GM10847 (cell line): ENCODE data around the gene TRABD2B.

Experiments
- POLR2A ChIP-seq: IDR thresholded peaks from 2 replicates; pipeline ENCODE4 v1.6.1; 2011; ENCODE audit not compliant: insufficient read length; ENCODE audit errors: extremely low read depth

Gene TRABD2B

DNA sequence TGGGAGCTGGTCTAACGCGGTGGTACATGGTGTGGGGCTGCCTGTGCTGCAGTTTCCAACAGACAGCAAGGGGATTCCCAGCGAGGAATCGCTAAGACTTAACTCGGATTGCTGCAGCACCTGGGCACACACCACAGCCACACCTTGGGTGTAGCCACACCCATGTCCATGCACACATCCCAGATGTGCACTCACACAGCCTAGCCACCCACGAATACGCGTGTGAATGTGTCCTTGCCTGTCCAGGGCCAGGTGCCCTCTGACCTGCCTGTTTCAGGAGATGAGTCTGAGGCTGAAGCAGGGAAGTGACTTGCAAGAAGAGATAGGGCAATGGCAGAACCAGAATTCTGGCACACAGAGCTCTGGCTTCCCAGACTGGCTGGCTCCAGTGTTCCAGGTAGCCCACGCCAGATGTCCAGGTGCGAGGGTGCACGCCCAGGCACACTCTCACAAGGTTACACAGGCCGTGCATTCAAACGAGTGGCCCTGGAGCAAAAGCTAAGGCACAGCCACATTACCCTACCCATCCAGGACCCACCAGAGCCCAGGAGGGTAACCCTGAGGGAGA is 272.7 kb downstream of the TRABD2B start:
- no peak for TF ChIP-seq POLR2A

DNA sequence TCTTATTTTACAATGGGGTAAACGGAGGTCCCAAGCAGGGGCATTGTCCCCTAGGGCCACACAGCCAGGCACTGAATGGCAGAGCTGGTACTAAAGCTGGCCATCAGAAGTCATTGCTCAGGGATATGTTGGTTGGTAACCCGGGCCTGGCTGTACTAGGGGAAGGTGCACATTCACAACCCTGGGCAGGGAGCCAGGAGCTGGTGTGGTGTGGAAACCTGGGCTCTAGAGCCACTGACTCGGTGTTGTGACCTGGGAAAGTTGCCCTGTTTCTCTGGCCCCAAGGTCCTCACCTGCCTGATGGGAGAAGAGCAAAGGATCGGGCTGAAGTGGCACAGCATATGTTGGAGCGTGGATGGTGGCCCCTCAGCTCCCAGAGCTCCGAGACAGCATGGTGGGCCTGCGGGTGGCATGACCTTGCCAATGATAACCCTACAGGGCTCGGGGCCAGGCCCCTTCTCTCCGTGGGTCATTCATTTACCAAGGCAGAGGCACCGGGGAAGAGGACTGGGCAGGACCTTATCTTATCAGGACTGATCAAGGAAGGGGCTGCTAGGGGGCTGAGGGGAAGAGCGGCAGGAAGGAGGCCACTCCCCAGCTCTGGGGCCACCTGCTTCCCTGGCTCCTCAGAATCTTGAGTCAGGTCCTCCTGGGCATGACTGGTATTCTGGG is 274.1 kb downstream of the TRABD2B start:
- TF ChIP-seq POLR2A: no peak

DNA sequence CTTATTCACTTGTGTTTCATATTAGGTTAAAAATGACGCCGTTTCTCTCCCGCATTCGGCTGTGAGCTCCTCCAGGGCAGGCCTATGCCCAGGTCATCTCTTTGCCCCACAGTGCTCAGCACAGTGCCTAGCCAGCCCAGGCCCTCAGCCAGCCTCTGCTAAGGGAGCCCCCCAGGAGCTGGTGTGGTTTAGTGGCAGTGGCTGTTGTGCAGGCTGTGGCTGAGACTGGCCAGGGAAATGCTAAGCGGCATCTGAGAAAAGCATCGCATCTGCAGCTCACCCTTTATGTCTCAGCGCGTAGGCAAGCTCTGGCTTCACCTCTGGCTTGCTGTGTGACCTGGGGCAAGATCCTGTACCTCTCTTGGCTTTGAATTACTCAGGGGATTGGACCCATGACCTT is 275.1 kb downstream of the TRABD2B start:
- no peak for TF ChIP-seq POLR2A

DNA sequence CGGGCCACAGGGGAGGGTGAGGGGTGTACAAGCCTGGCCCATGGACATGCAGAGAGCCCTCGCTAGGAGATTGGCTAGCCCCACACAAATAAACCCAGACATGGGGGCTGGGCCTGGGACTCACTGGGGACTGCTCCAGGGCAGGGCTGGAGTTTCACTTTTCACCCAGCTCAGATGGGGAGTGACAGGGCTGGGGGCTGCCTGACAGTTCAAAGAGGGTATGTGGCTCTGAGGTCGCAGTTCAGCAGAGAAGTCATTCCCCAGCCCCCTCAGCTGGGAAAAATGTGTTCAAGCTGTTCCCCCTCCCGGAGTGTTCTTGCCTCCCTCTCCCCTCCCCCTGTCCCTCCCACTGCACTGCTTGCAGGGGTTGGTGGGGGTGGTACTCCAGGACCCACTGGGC is 277.1 kb downstream of the TRABD2B start:
- no peak for TF ChIP-seq POLR2A

DNA sequence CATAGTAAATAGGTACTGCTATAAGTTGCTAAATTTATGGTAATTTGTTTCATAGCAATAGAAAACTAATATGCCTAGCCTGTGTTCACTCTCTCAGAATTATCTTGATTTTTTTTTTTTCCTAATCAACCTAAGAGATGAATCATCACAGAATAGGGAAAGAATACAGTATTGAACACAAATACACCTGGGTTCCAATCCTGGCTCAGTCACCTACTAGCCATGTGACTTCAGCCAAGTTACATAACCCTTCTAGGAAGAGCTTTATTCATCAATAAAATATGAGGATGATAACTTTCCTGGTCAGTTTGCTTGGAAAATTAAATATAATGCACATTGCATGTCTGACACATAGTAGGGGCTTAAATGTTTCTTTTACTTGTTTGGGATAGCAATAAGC is 279.8 kb downstream of the TRABD2B start:
- TF ChIP-seq POLR2A: no peak

DNA sequence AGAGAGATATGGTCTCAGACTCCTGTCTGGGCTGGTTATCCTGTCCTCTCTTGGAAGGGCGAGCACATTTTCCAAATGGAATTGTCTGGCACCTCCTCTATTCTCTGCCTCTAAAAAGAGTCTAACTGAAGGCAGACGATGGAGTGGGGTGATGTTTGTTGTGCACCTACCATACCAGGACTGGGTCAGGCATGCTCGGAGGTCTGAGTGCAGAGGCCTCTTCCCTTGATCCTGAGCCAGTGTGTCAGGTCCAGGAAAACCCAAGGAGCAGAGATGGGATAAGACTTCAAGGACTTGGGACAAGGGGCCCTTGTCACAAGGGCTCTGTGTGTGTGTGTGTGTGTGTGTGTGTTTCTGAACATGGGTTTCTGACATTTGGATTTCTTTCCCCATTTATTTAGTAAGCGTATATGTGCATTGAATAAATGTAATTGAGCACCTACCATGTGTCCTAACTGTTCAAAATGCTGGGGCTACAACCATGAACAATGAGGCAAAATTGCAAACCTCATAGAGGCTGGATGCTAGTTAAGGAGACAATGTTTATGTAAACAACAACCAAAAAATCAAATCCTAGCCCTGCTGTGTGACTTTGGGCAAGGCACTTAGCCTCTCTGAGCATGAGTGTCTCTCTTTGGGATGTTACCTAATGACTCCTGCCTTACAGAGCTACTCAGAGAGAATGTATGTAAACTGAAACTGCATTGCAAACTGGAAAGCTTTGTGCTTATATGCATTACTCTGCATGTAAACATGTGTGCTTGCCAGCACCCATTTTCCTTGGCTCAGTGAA is 283.0 kb downstream of the TRABD2B start:
- no peak for TF ChIP-seq POLR2A

DNA sequence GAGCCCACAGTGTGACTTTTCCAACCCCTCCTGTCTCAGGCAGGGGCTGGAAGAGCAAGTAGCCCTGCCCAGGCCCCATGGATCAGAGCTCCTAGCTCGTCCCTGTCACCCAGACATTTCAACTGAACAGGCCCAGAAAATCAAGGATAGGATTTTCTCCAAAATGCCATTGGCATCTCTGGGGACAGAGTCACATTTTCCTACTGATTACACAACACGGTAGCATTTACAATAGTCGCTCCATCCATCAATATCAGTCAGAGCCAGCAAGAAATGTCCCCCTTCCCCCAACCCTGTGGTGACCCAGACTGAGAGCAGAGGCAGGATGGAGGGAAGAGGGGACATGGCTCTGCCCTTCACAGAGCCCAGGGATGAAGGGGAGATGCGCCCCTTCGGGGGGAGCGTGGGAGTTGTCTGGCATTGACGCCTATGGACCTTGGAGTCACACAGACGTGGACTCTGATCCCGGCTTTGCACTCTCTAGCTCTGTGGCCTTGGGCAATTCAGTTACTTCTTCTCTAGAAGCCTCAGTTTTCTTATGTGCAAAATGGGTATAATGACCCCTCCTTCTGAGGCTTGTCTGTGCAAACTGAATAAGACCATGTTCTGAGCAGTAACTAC is 283.7 kb downstream of the TRABD2B start:
- TF ChIP-seq POLR2A: no peak

DNA sequence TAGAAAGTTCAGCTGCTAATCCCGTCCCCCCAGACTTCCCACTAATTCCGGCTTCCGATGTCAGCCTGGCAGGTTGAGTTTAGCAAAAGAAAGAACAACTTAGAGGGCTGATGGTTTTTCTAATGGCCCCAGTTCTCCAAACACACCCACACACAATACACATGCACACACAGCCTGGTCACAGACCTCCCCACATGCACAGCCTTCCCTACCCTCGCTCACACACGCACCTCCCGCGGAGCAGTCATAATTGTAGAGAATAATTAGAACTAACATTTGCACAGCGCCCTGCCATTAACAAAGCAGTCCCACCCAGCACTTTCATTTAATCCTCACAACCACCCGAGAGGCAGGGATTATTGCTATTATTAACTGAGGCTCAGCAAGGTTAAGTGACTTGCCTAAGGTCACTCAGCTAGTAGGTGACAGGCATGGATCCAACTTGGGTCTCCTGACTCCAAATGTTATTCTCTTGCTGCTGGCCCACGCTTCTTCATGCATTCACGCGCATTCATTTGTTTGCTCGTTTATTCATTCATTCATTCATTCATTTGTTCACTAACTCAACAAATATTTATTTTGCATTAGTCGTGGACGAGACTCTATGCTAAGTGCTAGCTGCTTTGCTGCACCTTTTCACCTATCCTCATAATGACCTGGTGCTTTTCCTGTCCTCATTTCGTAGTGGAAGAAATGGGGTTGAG is 284.4 kb downstream of the TRABD2B start:
- TF ChIP-seq POLR2A: no peak

DNA sequence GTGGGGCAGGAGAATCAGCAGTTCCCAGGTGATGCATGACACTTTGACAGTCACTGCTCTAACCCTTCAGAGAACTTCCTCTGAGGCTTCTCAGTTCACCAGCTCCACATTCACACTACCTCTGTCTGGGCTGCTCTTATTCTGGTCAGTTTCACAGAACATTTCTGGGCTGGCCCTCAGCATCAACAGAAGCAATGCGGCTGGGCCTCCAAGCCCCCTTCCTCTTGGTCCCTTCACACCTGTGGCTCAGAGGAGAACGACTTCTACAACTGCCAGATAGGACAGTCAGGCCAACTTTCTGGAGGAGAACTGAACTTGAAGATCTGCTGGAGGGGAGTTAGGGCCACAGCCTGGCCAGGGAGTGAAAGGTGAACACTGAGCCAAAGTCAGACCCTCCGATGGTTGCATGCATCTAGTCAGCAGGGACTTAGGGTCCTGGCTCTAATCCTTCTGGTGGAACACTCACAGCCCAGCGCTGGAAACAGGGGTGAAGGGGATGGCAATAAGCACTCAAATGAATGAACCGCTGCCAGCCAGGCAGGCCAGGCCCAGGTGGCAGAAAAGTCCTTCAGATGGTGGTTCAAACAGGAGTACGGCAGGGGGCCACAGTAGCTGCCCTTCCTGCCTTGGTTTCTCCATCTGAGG is 285.2 kb downstream of the TRABD2B start:
- TF ChIP-seq POLR2A: no peak

DNA sequence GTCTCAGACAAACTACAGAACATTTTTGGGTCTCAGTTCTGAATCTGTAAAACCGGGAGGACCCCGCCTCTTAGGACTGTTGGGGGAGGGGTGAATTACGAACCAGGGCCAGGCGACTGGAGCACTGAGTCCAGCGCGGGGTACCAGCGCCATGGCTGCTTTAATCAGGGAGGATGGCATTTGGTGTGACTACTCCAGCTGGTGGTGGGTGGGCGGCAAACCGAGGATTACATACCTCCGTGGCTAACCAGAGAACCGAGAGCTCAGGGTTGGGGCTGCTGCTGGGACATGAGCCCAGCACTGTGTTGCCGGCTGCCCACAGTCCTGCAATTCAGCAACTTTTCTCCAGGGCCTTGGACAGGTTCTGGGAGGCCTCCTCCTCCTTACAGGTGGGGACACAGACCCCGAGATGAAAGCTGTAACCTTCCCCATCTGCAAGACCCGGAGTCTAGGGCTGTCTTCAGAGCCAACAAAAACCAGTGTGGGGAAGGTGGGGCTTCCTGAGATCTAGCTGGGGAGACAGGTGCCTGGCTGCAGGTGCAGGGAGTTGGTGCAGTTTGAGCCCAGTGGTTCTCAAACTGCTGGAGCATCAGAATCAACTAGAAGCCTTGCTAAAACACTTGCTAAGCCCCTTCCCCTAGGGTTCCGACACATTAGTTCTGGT is 285.9 kb downstream of the TRABD2B start:
- no peak for TF ChIP-seq POLR2A
